A549 (cell line): ENCODE measurements around the gene FAM107B. TPM values are rescaled to one million over a fixed set of nuclear protein-coding genes. Genes with fewer than 3 reads are reported as not detected.

Experiments used
- ATAC-seq, 2 experiments: fragments of 200-7000 bp in 1 of 2; fragments of >200 bp in 1 of 2; cut with Nextera tagmentation in 1 of 2; cut with Tn5 transposase in 1 of 2; 3 replicates each; pipeline versions ENCODE4 v1.8.0 to v1.9.1; 2018 to 2020; ENCODE audit warnings: mild to moderate bottlenecking in 1 of 2, moderate library complexity in 1 of 2
- CTCF ChIA-PET: fragments of 300-600 bp; sonication (Branson Sonifier 250); formaldehyde crosslinking; extraction: SDS; loops from one replicate; lab custom pipeline; 2021; ENCODE audit warnings: antibody characterized with exemption, inconsistent platforms; lab: Yijun Ruan, JAX
- POLR2A ChIA-PET: fragments of 350-600 bp; formaldehyde crosslinking; extraction: SDS; loops from one replicate; lab custom pipeline; 2021; ENCODE audit warnings: antibody characterized with exemption, inconsistent platforms; lab: Yijun Ruan, JAX
- DNase-seq, 2 experiments: peaks; one replicate each; pipeline versions ENCODE4 v3.0.0 to v3.0.0-alpha.2; 2011 to 2016; ENCODE audit warnings: low read depth in 1 of 2, low spot score in 1 of 2
- FAIRE-seq: peaks from 2 replicates; lab custom pipeline; 2011; peaks lifted over from hg19 to GRCh38; lab: Jason Lieb, UNC
- H3K27ac ChIP-seq, 2 experiments: fragments of >200 bp; sonication (Bioruptor Twin); formaldehyde crosslinking; 3 replicates each; pipeline ENCODE4 v1.5.1; 2016 to 2017
- H3K4me1 ChIP-seq: fragments of >200 bp; sonication (Bioruptor Twin); formaldehyde crosslinking; 3 replicates; pipeline ENCODE4 v1.6.1; 2016
- H3K4me2 ChIP-seq: fragments of >200 bp; sonication (Bioruptor Twin); formaldehyde crosslinking; 3 replicates; pipeline ENCODE4 v1.6.1; 2016
- H3K4me3 ChIP-seq: fragments of >200 bp; sonication (Bioruptor Twin); formaldehyde crosslinking; 3 replicates; pipeline ENCODE4 v1.5.1; 2016
- H3K9me3 ChIP-seq: fragments of >200 bp; sonication (Bioruptor Twin); formaldehyde crosslinking; 3 replicates; pipeline ENCODE4 v1.6.1; 2016
- BHLHE40 ChIP-seq: IDR thresholded peaks from 2 replicates; pipeline ENCODE4 v1.6.1; 2012; ENCODE audit warnings: low read depth, low read length, inconsistent platforms
- CBX2 ChIP-seq: fragments of 200-600 bp; sonication (generic); IDR thresholded peaks from 2 replicates; pipeline ENCODE4 v1.6.1; 2016; ENCODE audit warnings: low read depth, mild to moderate bottlenecking, borderline replicate concordance
- CEBPB ChIP-seq, 2 experiments: fragments of >200 bp in 1 of 2; sonication (Bioruptor Twin) in 1 of 2; formaldehyde crosslinking in 1 of 2; IDR thresholded peaks; 2 replicates each; pipeline ENCODE4 v1.6.1; 2012 to 2016
- CHD2 ChIP-seq: fragments of 150-350 bp; IDR thresholded peaks from 2 replicates; pipeline ENCODE4 v1.6.1; 2014; ENCODE audit warnings: low read length; ENCODE audit not compliant: partially characterized antibody
- CTCF ChIP-seq: fragments of >200 bp; sonication (Bioruptor Twin); formaldehyde crosslinking; IDR thresholded peaks from 3 replicates; pipeline ENCODE4 v1.5.1; 2016
- ELK1 ChIP-seq: fragments of 150-350 bp; IDR thresholded peaks from 2 replicates; pipeline ENCODE4 v1.6.1; 2014; ENCODE audit warnings: low read depth, mild to moderate bottlenecking, low read length
- FOSB ChIP-seq: fragments of 250-450 bp; sonication (Bioruptor Pico); IDR thresholded peaks from 2 replicates; pipeline ENCODE4 v1.5.0; 2020; ENCODE audit warnings: mild to moderate bottlenecking, moderate library complexity
- GATA3 ChIP-seq: IDR thresholded peaks from 2 replicates; pipeline ENCODE4 v1.6.1; 2012; ENCODE audit warnings: borderline replicate concordance
- HDAC2 ChIP-seq: fragments of 200-600 bp; sonication (generic); IDR thresholded peaks from 2 replicates; pipeline ENCODE4 v1.6.1; 2016
- JUN ChIP-seq, 2 experiments: fragments of >200 bp; sonication (Bioruptor Twin); formaldehyde crosslinking; IDR thresholded peaks; 2 replicates in 1 of 2; 3 replicates in 1 of 2; pipeline ENCODE4 v1.6.1; 2016 to 2017
- JUNB ChIP-seq: fragments of >200 bp; sonication (Bioruptor Twin); formaldehyde crosslinking; IDR thresholded peaks from 2 replicates; pipeline ENCODE4 v1.6.1; 2016
- MYC ChIP-seq: IDR thresholded peaks from 2 replicates; pipeline ENCODE4 v1.6.1; 2012; ENCODE audit warnings: mild to moderate bottlenecking, inconsistent platforms, low read length, improper control_type of control experiment, borderline replicate concordance
- NPAS2 ChIP-seq: fragments of 250-450 bp; sonication (Bioruptor Pico); IDR thresholded peaks from 2 replicates; pipeline ENCODE4 v1.8.0; 2022; ENCODE audit warnings: mild to moderate bottlenecking, moderate library complexity, borderline replicate concordance
- POLR2AphosphoS2 ChIP-seq: conservative IDR thresholded peaks from 2 replicates; pipeline ENCODE4 v1.6.1; 2012; ENCODE audit warnings: low read length, improper control_type of control experiment, inconsistent platforms
- RAD21 ChIP-seq, 2 experiments: fragments of >200 bp in 1 of 2; sonication (Bioruptor Twin) in 1 of 2; formaldehyde crosslinking in 1 of 2; IDR thresholded peaks in 1 of 2; conservative IDR thresholded peaks in 1 of 2; 2 replicates in 1 of 2; 3 replicates in 1 of 2; pipeline ENCODE4 v1.6.1; 2012 to 2018; ENCODE audit warnings: inconsistent platforms in 1 of 2
- RARB ChIP-seq: fragments of 250-450 bp; sonication (Bioruptor Pico); IDR thresholded peaks from 2 replicates; pipeline ENCODE4 v1.8.0; 2021; ENCODE audit warnings: mild to moderate bottlenecking, moderate library complexity
- RCOR1 ChIP-seq: fragments of 150-350 bp; IDR thresholded peaks from 2 replicates; pipeline ENCODE4 v1.6.1; 2014; ENCODE audit warnings: antibody characterized with exemption, low read length, low read depth
- RFX5 ChIP-seq: fragments of 450-650 bp; IDR thresholded peaks from 2 replicates; pipeline ENCODE4 v1.7.1; 2014; ENCODE audit warnings: antibody characterized with exemption, mild to moderate bottlenecking, moderate library complexity
- SMC3 ChIP-seq: fragments of >200 bp; sonication (Bioruptor Twin); formaldehyde crosslinking; IDR thresholded peaks from 3 replicates; pipeline ENCODE4 v1.6.1; 2018; ENCODE audit warnings: inconsistent platforms
- SREBF2 ChIP-seq: fragments of 450-650 bp; IDR thresholded peaks from 2 replicates; pipeline ENCODE4 v1.6.1; 2014; ENCODE audit warnings: mild to moderate bottlenecking, moderate library complexity
- TFCP2L1 ChIP-seq: fragments of 250-450 bp; sonication (Bioruptor Pico); IDR thresholded peaks from 2 replicates; pipeline ENCODE4 v1.5.0; 2021; ENCODE audit warnings: mild to moderate bottlenecking
- ZC3H11A ChIP-seq: fragments of 450-650 bp; IDR thresholded peaks from 2 replicates; pipeline ENCODE4 v1.6.1; 2014; ENCODE audit warnings: antibody characterized with exemption, mild to moderate bottlenecking
- ZNF302 ChIP-seq: fragments of 250-450 bp; sonication (Bioruptor Pico); IDR thresholded peaks from 2 replicates; pipeline ENCODE4 v1.9.0; 2021; ENCODE audit warnings: inconsistent platforms, mild to moderate bottlenecking, moderate library complexity
- WGBS: methylation state at CpG from one replicate; pipeline ENCODE4 v1.1.6; 2017; ENCODE audit errors: missing lambda C conversion rate; 5-methylcytosine and 5-hydroxymethylcytosine counted together
- polyA plus RNA-seq, 4 experiments: library from polyadenylated mRNA; depleted of rRNA in 3 of 4; stranded (reverse); fragments of >200 nt; fragmentation: RNase III in 1 of 4; extraction: RNeasy Plus Mini Kit Qiagen cat#74134 plus additional on column Dnase treatment in 1 of 4; gene quantifications; 2 replicates in 3 of 4; 3 replicates in 1 of 4; pipeline ENCODE4 v1.2.3, GENCODE V29; 2011 to 2017

The FAM107B gene
- polyA plus RNA-seq, 2 of the 4 experiments (the other 2 are of a cell fraction) = 99.9 to 173 TPM

GRCh38 chr10:14772399-14772798 lies 2.3 kb downstream of the FAM107B start (continued):
- TF ChIP-seq RARB (CRISPR knock-in tag) = no peak
- TF ChIP-seq GATA3 = no peak

- ATAC-seq = no peak
These were observed 3.8 kb downstream of the FAM107B start for GRCh38 chr10:14770927-14771326.

DNA sequence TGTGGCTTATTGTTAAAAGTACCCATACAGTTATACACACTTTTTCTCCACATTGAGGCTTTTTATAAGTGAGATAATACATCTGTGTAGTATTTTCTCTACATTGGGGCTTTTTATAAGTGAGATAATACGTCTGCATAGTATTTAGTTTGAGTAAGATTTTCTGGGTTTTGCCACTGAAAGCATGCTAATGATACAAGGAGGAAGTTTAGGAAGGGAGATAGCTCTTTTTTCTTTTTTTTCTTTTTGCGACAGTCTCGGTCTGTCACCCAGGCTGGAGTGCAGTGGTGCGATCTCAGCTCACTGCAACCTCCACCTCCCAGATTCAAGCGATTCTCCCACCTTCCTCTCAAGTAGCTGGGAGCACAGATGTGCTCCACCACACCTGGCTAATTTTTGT lies 13.3 kb downstream of the FAM107B start:
- CTCF ChIA-PET = interaction anchor here (0.9 to 1.6 kb wide), 3 partner anchors 9 to 20 kb away, joined by 3 to 4 read pairs (median 4); no protein-coding TSS in a partner anchor
- Histone ChIP-seq H3K27ac (no peak overlapping the region), H3K4me1 (no peaks in the 10 kb centered on the region), H3K9me3 (no peaks in the 10 kb centered on the region), H3K4me3 (no peak overlapping the region), H3K4me2 (no peak overlapping the region)
- no peak for FAIRE-seq
- POLR2A ChIA-PET = no interaction called here
- no peak for TF ChIP-seq CBX2
- no peak for TF ChIP-seq ELK1
- no peak for TF ChIP-seq NPAS2 (CRISPR knock-in tag)
- TF ChIP-seq GATA3 = no peak
- no peak for TF ChIP-seq RAD21 (conservative IDR thresholded peaks at IDR 0.05 in 1 of 2, IDR thresholded peaks at IDR 0.05 in 1 of 2)
- no peak for TF ChIP-seq MYC
- no peak for TF ChIP-seq JUNB
- no peak for TF ChIP-seq CHD2
- TF ChIP-seq TFCP2L1 (CRISPR knock-in tag) = no peak
- TF ChIP-seq ZNF302 = no peak
- no peak for DNase-seq
- WGBS = 98% methylated on average over 5 of the region's 5 CpGs
- ATAC-seq = no peak

More at GRCh38 chr10:14770927-14771326, 3.8 kb downstream of the FAM107B start:
- Histone ChIP-seq H3K4me2 (no peak overlapping the region), H3K9me3 (no peaks in the 10 kb centered on the region)
- ChIA-PET CTCF (interaction anchor here (1.0 to 1.2 kb wide), 2 partner anchors 10 to 21 kb away, joined by 4 read pairs; no protein-coding TSS in a partner anchor), POLR2A (no interaction called here)
- TF ChIP-seq JUN (IDR thresholded peaks at IDR 0.05) (no peak), HDAC2 (no peak), CHD2 (no peak)
- TF ChIP-seq, all 56 proteins: peak for 0
- WGBS = 95% methylated on average over 2 of the region's 2 CpGs
- H3K27ac ChIP-seq = no peak overlapping the region
- no peak overlapping the region for H3K4me3 ChIP-seq
- H3K4me1 ChIP-seq = no peaks in the 10 kb centered on the region
- no peak for FAIRE-seq
- DNase-seq = no peak

- WGBS = 90% methylated on average over 8 of the region's 8 CpGs
- TF ChIP-seq ZC3H11A (peak; percentile 94), SMC3 (peak; percentile 25; the same call in 1 of the 3 replicates), RAD21 (conservative IDR thresholded peaks at IDR 0.05 in 1 of 2, IDR thresholded peaks at IDR 0.05 in 1 of 2) (peak; percentile 24 to 32; a peak in 3 of 5 replicates), CEBPB (IDR thresholded peaks at IDR 0.05) (no peak), FOSB (no peak), RCOR1 (no peak), SREBF2 (no peak), RFX5 (no peak), BHLHE40 (no peak), CTCF (0 out of 3 replicates have a peak, but pooled peaks have one; percentile 18), POLR2AphosphoS2 (no peak), JUNB (no peak)
- TF ChIP-seq, all 56 proteins: peak for 4
- POLR2A ChIA-PET = no interaction called here
- ATAC-seq (peak in 1 of 2 experiments; percentile 52; a peak in 3 of 6 replicates), DNase-seq (peak in 1 of 2 experiments; percentile 32), FAIRE-seq (no peak)
- CTCF ChIA-PET = interaction anchor here (0.8 kb wide), 1 partner anchor 58 kb away, joined by 3 read pairs; no protein-coding TSS in a partner anchor
- H3K4me1 ChIP-seq = no peaks in the 10 kb centered on the region
- no peak overlapping the region for H3K4me3 ChIP-seq
- H3K9me3 ChIP-seq = no peaks in the 10 kb centered on the region
- no peak overlapping the region for H3K4me2 ChIP-seq
- no peak overlapping the region for H3K27ac ChIP-seq
These were observed 15.6 kb downstream of the FAM107B start for GRCh38 chr10:14758994-14759664.
